Esophagus squamous epithelium (tissue), 4 donors: ENCODE data around the gene FAM53B.

Experiments
- CTCF ChIP-seq, 6 experiments: fragments of 450-650 bp in 4 of 6; fragments of 200-600 bp in 2 of 6; sonication (generic) in 2 of 6; IDR thresholded peaks; one replicate each; pipeline ENCODE4 v1.5.1; 2016 to 2019; ENCODE audit warnings: antibody characterized with exemption in 6 of 6, mild to moderate bottlenecking in 4 of 6, moderate library complexity in 4 of 6
- POLR2A ChIP-seq, 4 donors: fragments of 450-650 bp; IDR thresholded peaks; one replicate each; pipeline ENCODE4 v1.6.1; 2017; ENCODE audit warnings: antibody characterized with exemption in 4 of 4, mild to moderate bottlenecking in 4 of 4, moderate library complexity in 3 of 4

- TF ChIP-seq CTCF (IDR thresholded peaks at IDR 0.05) (no peak), POLR2A (IDR thresholded peaks at IDR 0.05) (no peak)
These were observed 80.3 kb downstream of the FAM53B start for GRCh38 chr10:124663766-124664360.
